Osteoblast (primary cell): ENCODE results near the gene GAREM1. TPM values are rescaled to one million over a fixed set of nuclear protein-coding genes. Genes with fewer than 3 reads are reported as not detected.

Experiments used
- DNase-seq: peaks from one replicate; pipeline ENCODE4 v3.0.0; 2011; ENCODE audit warnings: low spot score, mixed read lengths; ENCODE audit not compliant: insufficient read length; ENCODE audit errors: missing footprints
- H2AFZ ChIP-seq: 2 replicates; pipeline ENCODE4 v1.6.0; 2011; ENCODE audit warnings: mild to moderate bottlenecking, low read length
- H3K27ac ChIP-seq: 2 replicates; pipeline ENCODE4 v1.5.1; 2011; ENCODE audit warnings: mild to moderate bottlenecking, low read depth, low read length, moderate library complexity
- H3K27me3 ChIP-seq: 2 replicates; pipeline ENCODE4 v1.6.0; 2012; ENCODE audit warnings: mild to moderate bottlenecking, control low read depth, inconsistent platforms, low read length, moderate library complexity; ENCODE audit not compliant: insufficient read depth
- H3K36me3 ChIP-seq: 2 replicates; pipeline ENCODE4 v1.5.1; 2011; ENCODE audit warnings: mild to moderate bottlenecking, low read length, control low read depth, moderate library complexity; ENCODE audit not compliant: insufficient read depth
- H3K4me1 ChIP-seq: 2 replicates; pipeline ENCODE4 v1.5.1; 2011; ENCODE audit warnings: mild to moderate bottlenecking, low read length, control low read depth, moderate library complexity; ENCODE audit not compliant: insufficient read depth
- H3K4me2 ChIP-seq: 2 replicates; pipeline ENCODE4 v1.6.0; 2011; ENCODE audit warnings: mild to moderate bottlenecking, low read length; ENCODE audit not compliant: insufficient read depth
- H3K4me3 ChIP-seq: fragments of 200-600 bp; sonication (generic); 3 replicates; pipeline ENCODE4 v1.5.1; 2012; ENCODE audit warnings: mild to moderate bottlenecking, low read length, inconsistent platforms; ENCODE audit not compliant: insufficient read depth
- H3K79me2 ChIP-seq: 2 replicates; pipeline ENCODE4 v1.6.0; 2012; ENCODE audit warnings: mild to moderate bottlenecking, low read length, control low read depth, inconsistent platforms; ENCODE audit not compliant: insufficient read depth
- H3K9me3 ChIP-seq: 2 replicates; pipeline ENCODE4 v1.5.1; 2011; ENCODE audit warnings: low read depth, low read length, control low read depth
- H4K20me1 ChIP-seq: 2 replicates; pipeline ENCODE4 v1.6.0; 2012; ENCODE audit warnings: mild to moderate bottlenecking, low read length, control low read depth; ENCODE audit not compliant: insufficient read depth
- small RNA-seq: library from RNA; depleted of rRNA; stranded (forward); fragments of <200 nt; gene quantifications from one replicate; pipeline ENCODE3, GENCODE V24; 2012
- total RNA-seq: library from RNA; depleted of rRNA; stranded (reverse); fragments of >200 nt; gene quantifications from 2 replicates; pipeline ENCODE4 v1.2.3, GENCODE V29; 2012
- TF ChIP-seq, protein P1 (sequence below): IDR thresholded peaks from 2 replicates; pipeline ENCODE4 v1.5.1; 2011; ENCODE audit warnings: mild to moderate bottlenecking, low read depth, low read length, moderate library complexity; ENCODE audit errors: extremely low read depth

Gene GAREM1
- total RNA-seq, 1 donor, result 3.6 TPM

DNA sequence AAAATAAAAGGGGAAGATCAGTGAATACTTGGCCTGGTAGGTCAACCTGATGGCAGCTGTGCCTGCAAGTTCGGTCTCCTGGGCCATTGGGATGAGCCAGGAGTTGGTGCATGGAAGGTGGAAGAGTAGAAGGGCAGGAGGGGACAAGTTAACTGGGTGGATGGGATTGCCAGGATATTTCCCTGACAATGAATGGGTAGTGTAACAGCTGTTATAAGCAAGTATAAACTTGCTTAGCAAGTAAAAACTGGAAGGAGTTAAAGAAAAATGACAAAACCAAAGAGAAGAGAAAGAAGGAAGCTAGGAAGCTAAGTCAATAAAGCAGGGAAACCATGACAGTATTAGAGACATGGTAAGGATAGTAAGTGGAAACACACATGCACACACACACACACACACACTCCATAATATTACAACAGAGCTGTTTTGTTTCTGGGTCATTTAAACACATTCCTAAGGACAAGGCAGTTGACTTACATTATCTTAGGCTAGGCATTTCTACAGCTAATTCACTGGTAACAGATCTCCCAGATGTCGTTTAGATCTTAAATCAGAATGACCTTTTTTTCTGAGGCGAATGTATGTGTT lies 251.2 kb downstream of the GAREM1 start:
- TF ChIP-seq, protein P1, sequence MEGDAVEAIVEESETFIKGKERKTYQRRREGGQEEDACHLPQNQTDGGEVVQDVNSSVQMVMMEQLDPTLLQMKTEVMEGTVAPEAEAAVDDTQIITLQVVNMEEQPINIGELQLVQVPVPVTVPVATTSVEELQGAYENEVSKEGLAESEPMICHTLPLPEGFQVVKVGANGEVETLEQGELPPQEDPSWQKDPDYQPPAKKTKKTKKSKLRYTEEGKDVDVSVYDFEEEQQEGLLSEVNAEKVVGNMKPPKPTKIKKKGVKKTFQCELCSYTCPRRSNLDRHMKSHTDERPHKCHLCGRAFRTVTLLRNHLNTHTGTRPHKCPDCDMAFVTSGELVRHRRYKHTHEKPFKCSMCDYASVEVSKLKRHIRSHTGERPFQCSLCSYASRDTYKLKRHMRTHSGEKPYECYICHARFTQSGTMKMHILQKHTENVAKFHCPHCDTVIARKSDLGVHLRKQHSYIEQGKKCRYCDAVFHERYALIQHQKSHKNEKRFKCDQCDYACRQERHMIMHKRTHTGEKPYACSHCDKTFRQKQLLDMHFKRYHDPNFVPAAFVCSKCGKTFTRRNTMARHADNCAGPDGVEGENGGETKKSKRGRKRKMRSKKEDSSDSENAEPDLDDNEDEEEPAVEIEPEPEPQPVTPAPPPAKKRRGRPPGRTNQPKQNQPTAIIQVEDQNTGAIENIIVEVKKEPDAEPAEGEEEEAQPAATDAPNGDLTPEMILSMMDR, result no peak
- H3K27ac ChIP-seq, result no peak overlapping the region

DNA sequence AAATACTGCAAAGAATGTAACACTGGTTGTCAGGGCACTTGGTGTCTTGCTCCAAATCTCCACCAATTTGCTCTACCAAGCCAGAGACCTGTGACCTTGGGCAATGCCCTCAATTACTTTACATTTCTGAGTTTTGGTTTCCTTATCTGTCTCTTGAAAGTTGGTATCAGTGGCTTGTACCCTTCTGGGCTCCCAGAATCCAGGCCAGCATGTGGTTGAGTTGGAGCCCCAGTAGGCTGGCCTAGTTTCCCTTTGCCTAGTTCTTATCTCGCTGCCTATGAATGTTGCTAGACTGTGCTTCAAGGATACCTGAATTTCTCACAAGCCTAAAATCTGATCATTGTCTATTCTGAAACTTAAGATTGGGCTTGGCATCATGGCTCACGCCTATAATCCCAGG lies 254.3 kb downstream of the GAREM1 start:
- Histone ChIP-seq H3K27me3 (no peaks in the 10 kb centered on the region), H3K4me3 (no peak overlapping the region), H3K9me3 (no peaks in the 10 kb centered on the region), H3K27ac (no peak overlapping the region), H4K20me1 (no peaks in the 10 kb centered on the region), H3K36me3 (no peaks in the 10 kb centered on the region), H3K4me2 (no peak overlapping the region), H3K4me1 (no peaks in the 10 kb centered on the region), H3K79me2 (no peaks in the 10 kb centered on the region), H2AFZ (no peak overlapping the region)
- TF ChIP-seq, protein P1, result no peak
- DNase-seq, result no peak

More for the DNA sequence above, 251.2 kb downstream of the GAREM1 start:
- no peaks in the 10 kb centered on the region for H3K27me3 ChIP-seq
- no peak overlapping the region for H3K4me2 ChIP-seq
- H3K36me3 ChIP-seq, result no peaks in the 10 kb centered on the region
- H4K20me1 ChIP-seq, result no peaks in the 10 kb centered on the region
- H3K9me3 ChIP-seq, result no peaks in the 10 kb centered on the region
- DNase-seq, result no peak
- no peak overlapping the region for H2AFZ ChIP-seq
- H3K4me1 ChIP-seq, result no peaks in the 10 kb centered on the region
- no peaks in the 10 kb centered on the region for H3K79me2 ChIP-seq
- no peak overlapping the region for H3K4me3 ChIP-seq

DNA sequence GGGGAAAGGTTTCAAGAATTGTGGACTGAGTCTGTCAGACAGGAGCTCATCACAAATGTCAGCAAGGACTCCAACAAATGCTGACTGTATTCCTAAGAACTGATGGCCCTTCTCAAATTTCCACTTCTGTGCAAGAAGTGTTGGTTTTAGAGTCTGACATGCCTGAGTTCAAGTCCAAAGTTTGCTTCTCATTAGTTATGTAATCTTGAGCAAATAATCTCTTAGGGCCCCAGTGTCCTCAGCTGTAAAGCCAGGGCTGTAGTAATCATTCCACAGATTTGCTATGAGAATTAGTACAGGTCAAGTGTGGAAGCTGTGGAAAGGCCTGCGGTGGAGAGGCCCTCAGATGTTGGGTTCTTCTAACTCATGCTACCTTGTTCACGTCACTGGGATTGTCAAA lies 257.0 kb downstream of the GAREM1 start:
- Histone ChIP-seq H3K4me1 (no peaks in the 10 kb centered on the region), H3K4me3 (no peak overlapping the region)
- TF ChIP-seq, protein P1, result no peak

More for the DNA sequence above, 257.0 kb downstream of the GAREM1 start:
- Histone ChIP-seq H3K79me2 (no peaks in the 10 kb centered on the region), H3K4me2 (no peak overlapping the region), H3K27ac (no peak overlapping the region), H2AFZ (no peak overlapping the region), H3K27me3 (no peaks in the 10 kb centered on the region), H3K36me3 (no peaks in the 10 kb centered on the region), H4K20me1 (no peaks in the 10 kb centered on the region), H3K9me3 (no peaks in the 10 kb centered on the region)
- DNase-seq, result no peak

Small RNAs within 50 kb of the gene (small RNA-seq; reads per million reads assigned to genes)
- not detected for gene RF00019
